Anterior cingulate cortex (tissue), 58 donors: ENCODE results near the gene HOXB7.

Experiments
- DNase-seq, 58 donors: peaks; one replicate each; lab custom pipeline; 2025; lab: John Stamatoyannopoulos, UW

The HOXB7 gene

DNA sequence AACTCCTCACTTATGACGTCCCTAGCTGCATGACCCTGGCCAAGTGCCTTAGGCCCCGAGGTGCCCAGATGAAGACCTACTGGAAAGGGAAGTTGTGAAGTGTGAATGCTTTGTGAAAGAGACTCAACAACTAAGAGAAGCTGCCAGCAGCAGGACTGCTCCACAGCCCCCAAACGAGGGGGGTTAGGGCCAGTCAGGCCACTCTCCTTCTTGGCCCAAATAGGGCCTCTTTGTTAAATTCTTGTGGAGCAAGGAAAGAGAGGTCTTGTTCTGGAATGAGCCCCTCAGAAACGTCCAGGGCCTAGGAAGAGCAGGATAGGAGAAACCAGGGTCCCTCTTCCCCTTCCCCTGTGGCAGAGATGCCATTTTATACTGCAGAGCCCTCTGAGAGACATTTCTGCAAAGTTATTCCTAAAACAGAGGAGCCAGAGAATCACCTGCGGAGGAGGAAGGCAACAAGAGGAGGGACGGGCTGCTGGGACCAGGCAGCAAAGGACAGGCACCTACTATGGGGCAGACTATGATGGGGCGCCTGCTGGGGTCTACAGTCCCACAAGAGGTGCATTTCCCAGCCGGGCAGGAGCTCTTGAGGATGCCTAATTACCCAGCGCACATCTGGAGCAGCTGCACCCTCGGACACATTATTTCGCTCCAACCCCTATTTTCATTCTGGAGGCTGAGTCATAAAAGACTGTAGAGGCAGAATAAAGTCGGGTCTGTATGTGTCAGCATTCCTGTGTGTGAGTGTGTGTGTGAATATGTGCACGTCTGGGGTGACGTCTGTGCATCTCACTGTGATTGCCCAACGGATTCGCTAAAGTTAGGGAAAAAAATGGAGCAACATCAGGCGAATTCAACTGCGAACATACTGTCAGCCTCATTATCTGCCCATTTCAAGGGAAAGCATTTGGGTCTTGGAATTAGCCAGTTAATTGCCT lies 26.8 kb upstream of the HOXB7 start:
- DNase-seq: no peak

DNA sequence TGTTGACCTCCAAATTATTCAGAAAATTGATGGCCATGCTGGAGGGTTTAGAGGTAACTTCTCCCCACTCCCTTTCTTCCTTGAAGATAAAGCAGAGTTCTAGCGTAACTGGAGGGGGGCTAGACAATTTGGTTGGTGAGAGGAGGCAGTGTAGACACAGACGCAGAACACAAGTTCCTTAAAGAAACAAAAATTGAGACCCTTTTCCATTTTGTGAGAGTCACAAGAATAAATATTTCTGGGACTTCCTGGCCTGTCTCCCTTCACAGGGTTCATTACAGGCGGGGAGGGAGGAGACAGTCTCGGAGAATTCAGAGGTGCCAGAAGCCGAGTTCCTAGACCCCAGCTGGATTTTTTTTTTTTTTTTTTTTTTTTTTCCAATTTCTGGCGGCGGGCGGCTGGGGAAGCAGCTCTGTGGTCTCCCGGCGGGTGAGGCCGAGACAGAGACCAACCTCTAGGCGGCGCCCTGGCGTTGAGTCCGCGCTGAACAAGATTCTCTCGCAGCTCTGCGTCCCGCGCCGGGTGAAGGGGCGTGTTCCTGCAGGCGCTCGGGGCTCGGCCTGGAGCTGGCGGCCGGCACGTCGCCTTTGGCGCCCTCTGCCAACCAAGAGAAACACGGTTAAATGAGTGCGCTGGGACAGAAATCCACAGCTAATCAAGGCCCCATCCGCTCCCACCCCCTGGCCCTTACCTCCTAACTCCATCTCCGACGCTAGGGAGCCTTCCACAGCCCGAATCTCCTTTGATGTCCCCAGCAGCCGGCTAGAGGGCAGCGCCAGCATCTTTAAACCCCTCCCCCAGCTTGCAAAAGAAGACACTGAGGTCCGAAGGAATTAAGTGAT lies 25.6 kb upstream of the HOXB7 start:
- DNase-seq: peak in 4 of 58 donors; percentile 0 to 13 (median 8)

- DNase-seq: no peak
These were observed 23.8 kb upstream of the HOXB7 start for GRCh38 chr17:48634493-48635208.

GRCh38 chr17:48633266-48633677 lies 22.5 kb upstream of the HOXB7 start:
- no peak for DNase-seq

DNA sequence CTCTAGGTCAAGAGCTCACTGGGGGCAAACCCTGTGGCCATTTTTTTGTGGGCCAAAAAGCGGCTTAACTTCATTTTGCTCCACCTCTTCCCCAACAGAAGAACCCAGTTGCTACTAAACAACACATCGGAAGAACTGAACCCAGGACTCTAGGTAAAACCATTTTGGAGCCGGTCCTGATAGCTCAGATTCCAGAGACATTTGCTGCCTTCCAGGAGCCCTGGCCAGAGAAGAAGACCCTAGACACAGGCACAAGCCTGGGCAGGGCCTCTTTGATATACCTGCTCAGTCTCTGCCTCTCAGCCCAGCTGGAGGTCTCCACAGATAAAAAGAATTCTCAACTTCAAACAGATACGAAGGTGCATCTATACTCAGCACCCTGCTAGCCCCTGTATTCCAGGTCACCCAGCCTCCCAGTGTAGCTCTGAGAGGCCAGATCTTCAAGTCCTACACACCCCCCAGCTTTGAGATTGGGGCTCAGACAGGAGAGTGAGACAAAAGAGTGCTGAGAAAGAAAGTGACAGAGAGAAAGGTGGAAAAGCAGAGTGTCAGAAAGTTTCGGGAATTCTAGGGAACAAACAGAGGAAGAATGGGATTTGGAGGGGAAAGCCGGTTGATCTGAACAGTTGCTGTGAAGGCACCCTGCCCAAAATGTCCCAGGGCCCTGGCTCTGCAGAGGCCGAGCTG lies 21.9 kb upstream of the HOXB7 start:
- no peak for DNase-seq

DNA sequence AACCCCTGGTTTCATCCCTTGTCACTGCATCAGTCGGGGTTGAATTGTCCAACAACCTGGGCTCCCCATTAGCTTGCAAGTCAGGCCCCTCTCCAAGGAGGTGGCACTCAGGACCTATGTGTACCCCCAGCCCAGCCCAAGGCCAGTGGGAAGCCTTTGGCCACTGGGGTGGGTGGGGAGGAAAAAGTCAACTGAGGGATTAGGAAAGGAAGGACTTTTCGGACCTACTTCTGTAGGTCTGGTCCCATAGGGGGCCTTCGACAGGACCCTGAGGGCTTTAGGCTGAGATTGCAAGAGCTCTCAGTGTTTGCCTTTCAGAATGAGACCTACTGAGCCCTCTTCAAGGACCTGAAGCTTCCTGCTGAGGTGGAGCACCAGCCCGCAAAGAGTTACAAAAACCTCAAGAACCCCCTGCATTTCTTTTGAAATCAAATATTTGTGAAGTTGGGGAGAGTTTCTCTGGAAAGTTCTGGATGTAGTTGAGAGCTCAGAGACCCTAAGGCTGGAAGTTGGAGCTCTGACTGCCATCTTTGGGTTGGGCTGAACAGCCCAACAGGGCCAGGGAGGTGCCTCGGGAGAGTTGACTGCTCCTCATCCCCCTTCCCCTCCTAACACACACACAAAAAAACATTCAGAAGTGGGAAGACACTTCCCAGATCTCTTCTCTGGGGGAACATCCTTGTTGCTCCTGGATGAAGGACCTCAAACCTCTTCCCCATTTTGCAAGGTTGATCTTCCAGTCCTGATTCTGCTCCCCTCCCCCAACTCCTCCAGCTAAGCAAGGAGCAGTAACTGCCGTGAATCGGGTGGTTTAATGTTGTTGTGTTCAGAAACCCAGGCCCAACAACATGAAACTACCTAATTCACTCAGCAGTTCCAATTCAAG lies 21.1 kb upstream of the HOXB7 start:
- DNase-seq: no peak

DNA sequence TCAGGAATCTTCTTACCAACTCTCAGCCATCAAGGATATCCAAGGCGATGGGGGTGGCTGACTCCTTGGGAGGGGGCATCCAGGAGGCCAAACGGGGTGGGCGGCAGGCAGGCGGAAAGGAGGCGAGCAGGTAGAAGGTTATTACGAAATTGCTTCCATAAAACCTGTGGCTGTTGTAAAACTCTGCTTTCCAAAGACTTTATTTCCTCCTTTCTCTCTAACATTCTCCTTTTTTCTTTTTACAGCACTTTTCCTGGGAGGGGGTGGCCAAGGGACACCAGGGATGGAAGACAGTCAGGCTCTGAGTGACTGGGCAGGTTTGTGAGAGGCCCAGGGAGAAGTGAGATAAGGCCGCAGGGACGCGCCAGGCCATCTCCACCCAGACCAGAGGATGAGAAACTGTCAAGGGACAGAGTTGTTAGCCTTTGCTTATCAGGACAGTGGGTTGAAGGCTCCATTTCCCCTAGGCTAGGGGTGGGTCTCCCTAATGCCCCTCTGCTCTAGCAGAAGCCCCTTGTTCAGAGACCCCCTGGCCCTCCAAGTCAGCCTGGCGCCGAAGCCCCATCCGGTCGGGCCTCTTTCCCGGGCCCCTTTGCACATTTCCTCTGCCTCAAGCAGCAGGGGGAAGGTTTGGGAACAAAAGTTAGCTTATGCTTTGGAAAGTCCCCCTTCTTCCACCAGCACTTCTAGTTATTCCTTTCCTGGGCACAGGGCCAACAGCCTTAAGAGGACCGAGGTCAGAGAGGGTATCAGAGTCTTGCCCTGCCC lies 20.3 kb upstream of the HOXB7 start:
- DNase-seq: no peak

GRCh38 chr17:48630009-48630924 lies 19.4 kb upstream of the HOXB7 start:
- no peak for DNase-seq

DNA sequence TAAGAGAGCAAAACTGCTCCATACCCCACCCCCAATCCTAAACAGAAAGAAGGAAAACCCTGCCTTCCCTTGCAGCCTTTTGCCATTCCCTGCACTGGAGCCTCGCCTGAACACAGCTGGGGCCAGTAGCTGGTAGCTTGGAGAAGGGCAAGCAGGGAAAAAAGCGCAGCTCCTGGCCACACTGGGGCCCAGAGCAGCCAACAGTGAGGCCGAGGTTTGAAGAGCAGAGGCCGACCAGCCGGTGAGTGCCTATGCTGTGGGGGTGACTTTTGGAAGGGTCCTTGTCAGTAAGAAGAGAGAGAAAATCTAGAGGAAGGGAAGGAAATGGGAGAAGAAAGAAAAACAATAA lies 18.6 kb upstream of the HOXB7 start:
- no peak for DNase-seq

- no peak for DNase-seq
These were observed 18.0 kb upstream of the HOXB7 start for GRCh38 chr17:48628649-48629410.

DNA sequence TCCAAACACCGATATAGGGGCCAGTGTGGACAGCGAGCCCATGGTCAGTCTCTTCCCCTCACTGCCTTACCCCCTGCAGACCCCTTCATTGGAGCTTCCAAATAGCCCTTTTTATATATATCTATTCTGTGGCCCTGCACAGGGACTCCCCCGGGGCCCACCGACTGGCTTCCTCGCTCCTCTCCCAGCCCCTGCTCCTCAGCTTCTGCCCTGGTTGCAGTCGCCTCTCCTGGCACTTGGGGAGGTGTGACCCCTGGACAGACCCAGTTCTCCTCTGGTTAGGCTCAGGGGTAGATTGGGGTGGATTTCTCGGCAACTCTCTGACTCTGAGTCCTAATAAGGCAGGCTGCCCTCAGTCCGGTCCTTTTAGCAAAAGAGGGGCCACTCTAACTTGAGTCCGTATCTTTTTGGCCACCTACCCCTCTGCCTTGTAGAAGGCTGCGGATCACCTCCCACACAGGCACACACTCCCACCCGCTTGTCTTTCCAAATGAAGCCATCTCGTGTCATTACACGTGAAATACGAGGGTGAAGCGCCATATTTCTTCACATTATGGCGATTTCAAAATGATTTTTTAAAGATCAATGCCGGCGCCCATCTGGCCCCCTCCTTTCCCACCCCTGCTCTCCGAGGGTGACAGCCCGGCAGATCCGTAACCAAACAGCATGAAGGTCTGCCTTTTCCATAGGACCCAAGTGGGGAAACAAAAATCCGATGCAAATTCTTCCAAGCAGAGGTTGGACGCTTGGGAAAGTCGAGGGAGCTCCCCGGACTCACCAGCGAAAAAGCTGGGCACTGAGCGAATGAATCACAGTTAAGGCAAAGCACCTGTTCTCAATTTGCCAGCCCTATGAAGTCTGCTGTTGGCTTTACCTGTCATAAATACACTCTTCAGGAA lies 17.1 kb upstream of the HOXB7 start:
- DNase-seq: no peak

- no peak for DNase-seq
These were observed 16.3 kb upstream of the HOXB7 start for GRCh38 chr17:48627118-48627597.

DNA sequence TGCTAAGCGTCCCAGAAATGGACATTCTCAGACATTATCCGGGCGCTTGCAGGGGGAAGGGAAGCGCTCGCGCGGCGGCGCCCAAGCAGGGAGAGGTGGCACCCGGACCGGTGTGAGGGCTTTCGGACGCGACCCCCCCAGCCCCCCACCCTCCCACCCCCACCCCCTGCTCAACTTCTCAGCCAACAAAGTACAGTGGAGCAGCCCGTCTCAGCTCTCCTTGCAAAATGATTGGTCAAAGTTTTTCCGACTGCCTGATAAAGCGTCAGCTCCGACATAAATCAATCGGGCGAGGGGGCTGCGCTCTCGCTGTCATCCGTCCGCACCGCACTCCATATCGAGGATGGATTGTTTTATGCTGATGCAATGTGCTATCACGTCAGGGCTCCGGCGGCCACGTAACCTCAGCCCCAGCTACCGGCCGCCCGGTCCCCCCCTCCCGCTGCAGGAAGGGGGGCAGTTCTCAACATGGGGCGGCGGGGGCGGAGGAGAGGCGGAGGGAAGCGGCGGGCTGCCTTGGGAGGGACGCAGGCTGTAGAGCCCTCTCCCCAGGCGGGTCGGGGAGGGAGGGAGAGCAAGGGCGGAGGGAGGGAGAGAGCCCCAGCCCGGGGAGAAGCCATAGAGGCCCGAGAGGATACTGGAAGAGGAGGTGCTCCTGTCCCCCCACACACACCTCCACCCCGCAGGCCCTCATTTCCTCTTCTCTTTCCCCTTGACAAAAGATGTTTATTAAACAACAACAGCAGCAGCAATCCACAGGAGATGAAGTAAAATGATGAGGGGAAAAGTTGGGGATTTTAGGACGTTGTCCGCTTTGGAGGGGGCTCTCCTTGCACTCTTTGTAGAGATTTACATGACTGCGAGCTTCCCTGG lies 15.7 kb upstream of the HOXB7 start, which contains the start of gene HOXB9:
Gene HOXB9, minus strand, starts transcription at position 114 of the 873 bp plus-strand sequence. Its CDS starts 89 bp downstream, at position 25.
- no peak for DNase-seq
